Stimulated activated memory B cell treated with anti-CD40 and anti-IgM and Interleukin-4, amounts not matched to agents 10 μg/mL and 1 μg/mL and 100 μg/mL, for 72 hours (primary cell): ENCODE measurements around the gene ADGRL3.

Source experiments
- ATAC-seq: fragments of 150-1000 bp; cut with Tn5 transposase; 2 replicates; pipeline ENCODE4 v1.10.0; 2021
- H3K27ac Mint-ChIP-seq: one replicate; pipeline ENCODE4 v1.8.0; 2022; ENCODE audit warnings: mild to moderate bottlenecking, mixed read lengths
- H3K27me3 Mint-ChIP-seq: one replicate; pipeline ENCODE4 v1.8.0; 2022; ENCODE audit warnings: mixed read lengths
- H3K36me3 Mint-ChIP-seq: one replicate; pipeline ENCODE4 v1.8.0; 2022; ENCODE audit warnings: mixed read lengths
- H3K4me1 Mint-ChIP-seq: one replicate; pipeline ENCODE4 v1.8.0; 2022; ENCODE audit warnings: mixed read lengths
- H3K4me3 Mint-ChIP-seq: one replicate; pipeline ENCODE4 v1.8.0; 2022; ENCODE audit warnings: mild to moderate bottlenecking, moderate library complexity, mixed read lengths
- H3K9me3 Mint-ChIP-seq: one replicate; pipeline ENCODE4 v1.8.0; 2022; ENCODE audit warnings: mixed read lengths

The ADGRL3 gene

DNA sequence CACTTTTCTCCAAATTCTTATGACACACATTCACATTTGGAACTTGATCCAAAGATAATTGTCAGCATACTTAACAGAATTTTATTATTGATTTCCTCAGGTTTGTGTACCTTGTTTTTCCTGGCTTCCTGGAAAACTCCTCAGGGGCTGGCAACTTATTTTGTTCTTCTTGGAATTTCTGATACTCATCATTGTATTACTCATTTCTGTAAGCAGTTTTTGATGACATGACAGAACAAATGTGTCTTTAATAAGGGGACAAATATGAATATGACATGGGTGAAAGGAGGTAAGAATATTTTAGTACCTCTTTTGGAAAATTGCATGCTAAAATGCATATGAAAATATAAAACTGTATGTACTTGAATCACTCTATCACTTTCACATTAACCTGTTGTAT, 237.8 kb downstream of the ADGRL3 start:
- peaks cover 10% of the 10 kb centered on the region for H3K9me3 Mint-ChIP-seq
- H3K27me3 Mint-ChIP-seq, result no peaks in the 10 kb centered on the region
- H3K27ac Mint-ChIP-seq, result no peak overlapping the region
- no peak overlapping the region for H3K4me3 Mint-ChIP-seq
- no peaks in the 10 kb centered on the region for H3K36me3 Mint-ChIP-seq
- H3K4me1 Mint-ChIP-seq, result no peaks in the 10 kb centered on the region
- no peak for ATAC-seq

DNA sequence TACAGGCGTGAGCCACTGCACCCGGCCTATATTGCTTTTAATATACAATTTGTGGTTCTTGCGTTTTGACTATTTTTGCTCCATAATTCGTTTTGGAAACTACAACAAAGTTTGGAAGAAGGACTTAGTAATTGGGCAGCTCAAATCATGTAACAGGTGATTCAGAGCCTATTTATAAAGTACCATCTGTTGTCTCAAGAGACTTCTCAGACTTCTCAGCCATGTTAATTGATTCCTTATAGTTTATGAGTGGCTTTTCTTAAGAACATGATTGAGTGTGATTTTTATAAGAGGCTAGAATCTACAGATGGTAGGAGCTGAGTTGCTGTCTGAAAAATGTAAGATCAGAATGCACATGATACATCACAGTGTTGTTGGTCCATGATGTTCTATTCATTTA, 240.2 kb downstream of the ADGRL3 start:
- no peak for ATAC-seq
- Mint-ChIP-seq H3K4me3 (no peak overlapping the region), H3K27me3 (no peaks in the 10 kb centered on the region), H3K27ac (no peak overlapping the region), H3K9me3 (peaks cover 12% of the 10 kb centered on the region), H3K4me1 (no peaks in the 10 kb centered on the region), H3K36me3 (no peaks in the 10 kb centered on the region)

DNA sequence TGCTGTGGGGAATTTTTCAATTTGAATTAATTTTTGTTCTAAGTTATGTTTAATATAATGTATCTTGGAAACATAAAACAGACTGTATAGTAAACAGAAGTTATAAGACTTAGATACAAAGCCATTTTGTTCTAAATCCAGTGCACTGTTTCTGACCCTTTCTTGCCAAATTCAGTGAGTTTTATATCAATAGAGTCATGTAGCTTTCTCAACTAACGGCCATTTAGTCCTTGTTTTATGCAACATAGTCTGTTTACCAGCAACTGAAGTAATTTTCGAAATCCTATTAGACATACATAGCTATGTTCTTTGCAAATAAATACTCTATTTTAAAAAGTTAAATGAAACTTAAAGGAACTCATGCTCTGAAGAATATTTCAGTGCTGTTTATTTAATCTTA, 242.8 kb downstream of the ADGRL3 start:
- H3K36me3 Mint-ChIP-seq, result no peaks in the 10 kb centered on the region
- H3K4me3 Mint-ChIP-seq, result no peak overlapping the region
- H3K4me1 Mint-ChIP-seq, result no peaks in the 10 kb centered on the region
- no peak overlapping the region for H3K27ac Mint-ChIP-seq
- peaks cover 9% of the 10 kb centered on the region for H3K9me3 Mint-ChIP-seq
- ATAC-seq, result no peak
- H3K27me3 Mint-ChIP-seq, result no peaks in the 10 kb centered on the region

DNA sequence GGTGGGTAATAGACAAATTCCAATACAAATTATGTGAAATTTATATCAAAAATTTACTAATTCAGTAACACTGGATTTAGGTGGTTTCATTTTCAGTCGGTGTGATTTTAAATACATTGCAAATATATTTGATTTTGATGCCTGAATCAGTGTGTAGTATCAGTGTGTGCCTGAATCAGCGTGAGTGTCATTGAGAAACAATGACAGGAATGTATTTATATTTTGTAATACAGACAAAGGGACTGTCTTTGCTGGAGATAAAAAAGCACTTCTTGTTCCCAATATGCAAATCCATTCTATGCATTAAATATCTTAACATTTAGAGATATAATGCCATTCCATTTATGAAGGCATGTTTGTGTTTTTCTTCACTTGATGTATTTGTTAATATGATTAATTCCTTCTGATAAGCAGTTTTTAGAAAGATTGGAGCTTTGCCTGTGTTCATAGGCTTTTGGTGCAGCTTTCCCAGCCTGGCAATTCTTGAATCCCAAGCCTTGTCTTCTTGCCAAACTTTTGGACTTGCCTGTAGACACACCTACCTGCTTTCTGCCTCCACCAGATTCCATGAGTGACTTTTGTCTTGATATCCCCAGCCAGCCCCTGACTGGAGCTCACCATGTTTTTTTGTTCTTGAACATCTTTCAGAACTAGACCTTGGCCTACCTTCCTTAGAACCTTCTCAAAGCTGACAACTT, 243.8 kb downstream of the ADGRL3 start:
- H3K27me3 Mint-ChIP-seq, result no peaks in the 10 kb centered on the region
- H3K36me3 Mint-ChIP-seq, result no peaks in the 10 kb centered on the region
- H3K4me3 Mint-ChIP-seq, result no peak overlapping the region
- no peak overlapping the region for H3K27ac Mint-ChIP-seq
- no peaks in the 10 kb centered on the region for H3K4me1 Mint-ChIP-seq
- no peak for ATAC-seq
- H3K9me3 Mint-ChIP-seq, result peaks cover 9% of the 10 kb centered on the region

DNA sequence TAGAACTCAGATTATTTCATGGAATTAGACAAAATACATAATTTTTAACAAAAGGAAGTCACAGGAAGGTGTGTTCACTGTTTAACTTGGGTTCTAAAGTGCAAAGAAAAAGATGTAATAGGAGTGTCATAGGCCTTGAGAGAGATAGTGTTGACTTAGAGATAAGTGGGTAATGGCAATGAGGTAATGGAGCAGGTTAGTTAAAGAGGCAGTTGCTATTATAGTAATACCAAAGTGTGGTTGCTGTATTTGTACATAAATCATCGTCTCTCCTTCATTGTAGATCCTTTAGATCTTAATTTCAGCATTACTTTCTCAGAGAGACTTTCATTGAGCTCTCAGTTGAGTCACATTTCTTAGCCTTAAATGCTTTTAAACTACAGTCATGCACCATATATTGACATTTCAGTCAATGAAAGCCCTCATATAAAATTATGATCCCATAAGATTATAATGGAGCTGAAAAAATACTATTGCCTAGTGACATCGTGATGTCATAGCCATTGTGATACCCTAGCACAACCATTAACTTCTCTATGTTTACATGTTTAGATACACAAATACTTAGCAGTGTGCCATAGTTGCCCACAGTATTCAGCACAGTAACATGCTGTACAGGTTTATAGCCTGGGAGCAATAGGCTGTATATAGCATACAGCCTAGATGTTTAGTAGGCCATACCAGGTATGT, 245.4 kb downstream of the ADGRL3 start:
- Mint-ChIP-seq H3K4me1 (no peaks in the 10 kb centered on the region), H3K27ac (no peak overlapping the region), H3K9me3 (peaks cover 9% of the 10 kb centered on the region), H3K27me3 (no peaks in the 10 kb centered on the region), H3K4me3 (no peak overlapping the region), H3K36me3 (no peaks in the 10 kb centered on the region)
- ATAC-seq, result no peak

DNA sequence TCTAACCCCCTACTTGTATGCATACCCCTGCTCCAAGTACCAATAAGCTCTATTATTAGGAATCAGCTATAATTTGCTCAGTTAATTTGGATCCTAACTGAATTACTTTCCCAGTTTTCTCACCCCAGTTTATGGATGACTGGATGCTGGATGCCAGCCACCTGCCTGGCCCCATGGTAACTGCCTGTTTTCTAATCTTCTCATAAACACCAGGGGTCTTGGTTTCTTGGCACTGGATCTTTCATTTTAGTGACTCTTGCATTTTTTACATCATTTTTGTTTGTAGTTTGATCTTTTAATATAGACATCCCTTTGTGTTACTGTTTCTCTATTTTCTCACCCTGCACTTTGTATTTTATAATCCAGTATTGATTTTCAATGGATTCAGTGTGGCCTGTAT, 246.8 kb downstream of the ADGRL3 start:
- no peaks in the 10 kb centered on the region for H3K36me3 Mint-ChIP-seq
- no peak overlapping the region for H3K27ac Mint-ChIP-seq
- H3K27me3 Mint-ChIP-seq, result no peaks in the 10 kb centered on the region
- ATAC-seq, result no peak
- H3K4me3 Mint-ChIP-seq, result no peak overlapping the region
- H3K9me3 Mint-ChIP-seq, result peaks cover 9% of the 10 kb centered on the region
- no peaks in the 10 kb centered on the region for H3K4me1 Mint-ChIP-seq

DNA sequence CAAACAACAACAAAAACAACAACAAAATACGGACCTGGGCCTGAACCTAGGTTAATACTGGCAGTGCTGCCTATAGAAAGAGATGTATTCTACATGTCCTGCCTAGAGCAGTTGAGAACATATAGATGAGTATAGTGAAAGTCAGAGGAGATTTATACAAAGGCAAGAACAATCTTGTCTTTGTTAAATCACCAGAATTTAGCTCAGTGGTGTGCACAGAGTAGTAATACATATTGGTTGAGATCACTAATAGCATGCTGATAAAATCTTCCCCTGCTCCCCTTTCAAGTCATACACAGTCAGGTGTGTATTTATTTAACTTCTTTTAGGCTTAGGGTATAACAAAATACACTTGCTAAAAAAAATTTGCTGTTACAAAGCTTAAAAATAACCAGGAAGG, 247.8 kb downstream of the ADGRL3 start:
- H3K27me3 Mint-ChIP-seq, result no peaks in the 10 kb centered on the region
- H3K36me3 Mint-ChIP-seq, result no peaks in the 10 kb centered on the region
- H3K4me3 Mint-ChIP-seq, result no peak overlapping the region
- H3K9me3 Mint-ChIP-seq, result peaks cover 4% of the 10 kb centered on the region
- ATAC-seq, result no peak
- no peak overlapping the region for H3K27ac Mint-ChIP-seq
- H3K4me1 Mint-ChIP-seq, result no peaks in the 10 kb centered on the region

DNA sequence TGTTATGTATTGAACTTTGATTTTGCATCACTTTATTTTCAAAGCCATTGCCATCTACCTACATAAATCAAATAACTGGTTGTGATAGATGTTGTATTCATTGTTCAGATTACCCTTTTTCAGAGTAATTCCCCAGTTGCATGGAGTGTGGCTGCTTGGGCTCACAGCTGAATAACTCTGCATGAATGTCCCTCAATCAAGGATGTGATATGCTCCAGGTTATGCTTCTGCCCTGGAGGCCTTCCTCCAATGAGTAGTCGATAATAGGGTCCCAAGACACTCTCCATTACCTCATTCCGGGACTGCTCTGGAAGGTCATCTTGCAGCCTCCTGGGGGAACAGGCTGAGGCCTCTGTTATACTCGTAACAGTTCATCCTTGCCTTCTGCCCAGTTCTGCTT, 251.8 kb downstream of the ADGRL3 start:
- H3K27ac Mint-ChIP-seq, result no peak overlapping the region
- no peaks in the 10 kb centered on the region for H3K9me3 Mint-ChIP-seq
- no peak overlapping the region for H3K4me3 Mint-ChIP-seq
- no peaks in the 10 kb centered on the region for H3K27me3 Mint-ChIP-seq
- ATAC-seq, result no peak
- H3K36me3 Mint-ChIP-seq, result no peaks in the 10 kb centered on the region
- H3K4me1 Mint-ChIP-seq, result no peaks in the 10 kb centered on the region

DNA sequence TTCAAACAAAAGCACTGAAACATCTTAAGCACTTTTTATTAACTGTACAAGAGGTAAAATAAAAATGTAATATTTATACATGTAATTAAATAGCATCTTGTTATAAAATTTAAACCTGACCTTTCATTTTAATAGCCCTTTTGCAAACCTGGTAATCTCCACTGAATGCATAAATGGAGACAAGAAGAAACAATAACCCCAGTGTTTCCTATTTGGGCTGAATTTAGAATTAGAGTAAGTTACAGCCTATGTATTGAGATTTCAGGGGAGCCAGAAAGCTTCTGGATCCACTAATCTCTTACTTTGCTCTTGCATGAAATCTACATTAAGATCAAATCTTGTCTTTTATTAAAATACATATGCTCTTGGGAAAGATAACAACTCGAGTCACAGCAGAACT, 261.8 kb downstream of the ADGRL3 start:
- Mint-ChIP-seq H3K4me3 (no peak overlapping the region), H3K4me1 (no peaks in the 10 kb centered on the region), H3K36me3 (no peaks in the 10 kb centered on the region), H3K9me3 (no peaks in the 10 kb centered on the region), H3K27ac (no peak overlapping the region), H3K27me3 (no peaks in the 10 kb centered on the region)
- ATAC-seq, result no peak

DNA sequence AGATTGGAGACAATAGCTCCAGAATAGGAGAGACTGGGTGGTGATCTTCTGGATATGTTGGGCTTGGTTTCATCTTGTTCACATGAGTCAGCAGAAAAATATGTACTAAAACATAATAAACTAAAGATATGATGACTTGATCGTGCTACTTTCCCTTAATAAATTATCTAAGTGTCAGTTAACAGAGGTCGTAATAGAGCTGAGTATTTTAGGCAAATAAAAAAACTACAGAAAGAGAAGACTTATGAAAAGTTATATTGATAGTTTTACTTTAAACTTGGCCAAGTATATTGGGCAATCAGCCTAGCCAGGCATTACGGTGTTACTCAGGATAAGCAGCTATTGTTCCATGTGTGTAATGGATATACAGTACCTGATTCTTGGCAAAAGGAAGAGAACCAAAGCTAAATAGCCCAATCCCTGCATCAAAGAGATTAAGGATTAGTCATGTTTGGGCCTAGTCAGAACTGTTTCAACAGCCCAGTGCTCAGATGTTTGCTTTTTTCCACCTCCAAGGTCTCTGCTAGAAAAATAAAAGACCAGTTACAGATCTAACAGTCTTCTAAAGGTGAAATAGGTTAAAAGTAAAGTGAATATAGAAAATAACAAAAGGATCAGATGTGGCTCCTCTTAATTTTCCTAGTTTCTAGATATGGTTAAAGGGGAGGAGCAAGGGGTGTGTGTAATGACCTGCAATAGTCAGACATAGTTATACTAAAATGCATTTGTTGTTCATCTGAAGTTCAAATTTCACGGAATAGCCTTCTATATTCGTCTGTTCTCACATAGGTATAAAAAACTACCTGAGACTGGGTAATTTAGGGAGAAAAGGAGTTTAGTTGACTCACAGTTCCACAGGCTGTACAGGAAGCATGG, 262.6 kb downstream of the ADGRL3 start:
- Mint-ChIP-seq H3K4me1 (no peaks in the 10 kb centered on the region), H3K27me3 (no peaks in the 10 kb centered on the region), H3K4me3 (no peak overlapping the region), H3K27ac (no peak overlapping the region), H3K36me3 (no peaks in the 10 kb centered on the region), H3K9me3 (peaks cover 3% of the 10 kb centered on the region)
- ATAC-seq, result no peak

DNA sequence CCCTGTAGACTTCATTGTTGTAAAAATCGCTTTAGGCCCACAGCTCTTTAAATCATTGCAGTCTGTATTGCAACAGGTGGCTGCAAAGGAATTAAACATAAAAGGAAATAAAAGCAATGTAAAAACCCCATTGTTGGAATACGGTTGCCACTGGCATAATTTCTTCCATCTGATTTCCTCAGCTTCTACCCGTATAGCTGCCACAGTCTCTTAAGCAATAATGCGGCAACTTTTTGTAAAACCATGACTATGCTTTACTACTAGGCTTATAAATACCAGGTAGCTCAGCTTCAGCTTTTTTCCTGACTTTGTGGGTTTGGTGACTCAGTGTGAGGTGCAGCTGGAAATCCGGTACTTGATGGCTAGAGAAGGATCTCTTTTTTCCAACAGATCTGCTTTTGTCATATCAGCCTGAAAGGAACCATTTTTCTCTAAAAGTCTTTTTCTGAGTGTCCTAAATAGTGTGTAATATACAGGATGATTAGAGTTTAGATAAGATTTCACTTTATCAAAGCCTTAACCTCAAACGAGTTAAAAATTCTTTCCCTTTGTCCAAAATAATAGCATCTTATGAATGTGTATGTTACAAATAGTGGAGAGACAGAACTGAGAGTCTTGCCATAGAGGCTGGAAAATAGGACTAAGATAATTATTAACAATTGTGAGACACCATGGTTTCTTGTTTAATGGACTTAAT, 268.0 kb downstream of the ADGRL3 start:
- Mint-ChIP-seq H3K27me3 (no peaks in the 10 kb centered on the region), H3K4me3 (no peak overlapping the region), H3K36me3 (no peaks in the 10 kb centered on the region), H3K27ac (no peak overlapping the region), H3K4me1 (no peaks in the 10 kb centered on the region), H3K9me3 (peaks cover 3% of the 10 kb centered on the region)
- no peak for ATAC-seq

DNA sequence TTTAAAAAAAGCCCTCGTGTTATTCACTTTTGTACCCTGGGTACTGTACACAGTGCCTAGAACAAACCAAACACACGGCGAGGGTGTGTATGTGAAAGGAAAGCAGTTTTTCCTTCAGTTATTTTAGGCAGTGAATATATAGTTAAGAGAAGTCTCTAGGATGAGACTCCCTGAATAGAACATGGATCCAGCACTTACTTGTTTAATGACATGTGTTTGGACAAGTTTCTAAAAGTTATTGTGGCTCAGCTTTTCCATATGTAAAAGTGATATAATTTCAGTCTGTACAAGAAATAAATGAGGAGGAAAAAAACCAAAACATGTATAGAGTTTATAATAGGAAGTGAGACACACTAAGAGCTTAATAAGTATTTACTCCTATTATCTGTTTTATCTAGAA, 273.2 kb downstream of the ADGRL3 start:
- Mint-ChIP-seq H3K9me3 (no peaks in the 10 kb centered on the region), H3K27ac (no peak overlapping the region), H3K4me3 (no peak overlapping the region), H3K4me1 (no peaks in the 10 kb centered on the region), H3K27me3 (no peaks in the 10 kb centered on the region), H3K36me3 (no peaks in the 10 kb centered on the region)
- ATAC-seq, result no peak

DNA sequence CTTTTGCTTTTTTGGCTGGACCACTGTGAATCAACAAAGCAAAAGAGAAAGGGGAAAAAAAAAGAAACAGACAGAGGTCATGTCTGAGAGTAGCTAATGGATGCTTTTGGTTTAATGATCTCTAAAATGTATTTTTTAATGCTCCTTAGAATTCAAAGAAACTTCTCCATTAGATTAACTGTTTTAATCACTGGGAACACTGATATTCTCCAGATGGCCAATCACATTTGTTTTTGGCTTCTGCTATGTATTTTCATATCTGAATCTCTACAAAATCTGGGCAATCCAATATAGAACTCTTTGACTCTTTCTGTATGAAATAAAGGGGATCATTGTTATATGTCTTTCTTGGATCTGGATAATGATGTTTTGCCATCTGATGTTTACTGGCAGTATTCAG, 278.2 kb downstream of the ADGRL3 start:
- Mint-ChIP-seq H3K4me3 (no peak overlapping the region), H3K9me3 (peaks cover 2% of the 10 kb centered on the region), H3K27me3 (no peaks in the 10 kb centered on the region), H3K36me3 (no peaks in the 10 kb centered on the region), H3K27ac (no peak overlapping the region), H3K4me1 (no peaks in the 10 kb centered on the region)
- no peak for ATAC-seq

DNA sequence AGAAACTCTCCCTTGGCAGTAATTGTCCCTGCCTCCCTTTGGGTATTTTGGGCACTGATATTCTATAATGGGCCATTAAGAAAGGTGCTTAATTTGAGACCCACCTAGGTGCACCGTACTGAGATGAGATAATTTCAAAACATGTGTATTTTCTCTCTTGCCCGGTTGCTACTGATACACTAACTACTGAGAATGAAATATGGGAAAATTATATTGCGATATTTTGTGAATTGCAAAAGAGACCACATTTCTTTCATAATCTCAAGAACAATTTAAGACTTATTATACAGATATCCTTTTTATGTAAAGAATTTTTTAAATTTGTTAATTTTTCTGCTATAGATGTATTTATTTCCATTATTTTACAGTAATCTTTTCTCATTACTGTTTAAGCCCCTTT, 284.9 kb downstream of the ADGRL3 start:
- Mint-ChIP-seq H3K4me3 (no peak overlapping the region), H3K4me1 (no peaks in the 10 kb centered on the region), H3K27me3 (no peaks in the 10 kb centered on the region), H3K9me3 (peaks cover 9% of the 10 kb centered on the region), H3K27ac (no peak overlapping the region), H3K36me3 (no peaks in the 10 kb centered on the region)
- no peak for ATAC-seq

DNA sequence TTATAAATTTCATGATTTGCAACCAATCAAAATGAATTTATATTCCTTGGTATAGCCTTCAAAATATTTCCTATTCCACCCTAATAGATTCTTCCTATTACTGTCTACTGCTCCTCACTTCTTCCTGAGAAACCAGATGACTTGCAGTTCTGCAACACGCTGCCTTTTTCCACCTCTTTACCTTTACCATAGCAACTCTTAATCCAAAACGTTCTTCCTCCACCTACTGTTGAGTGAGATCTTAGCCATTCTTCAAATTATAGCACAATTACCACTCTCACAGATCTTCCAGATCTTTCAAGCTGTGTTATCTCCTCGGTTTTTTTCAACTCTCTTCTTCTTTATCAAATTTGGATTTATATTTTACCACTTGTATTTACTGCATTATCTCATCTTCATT, 289.8 kb downstream of the ADGRL3 start:
- Mint-ChIP-seq H3K4me1 (no peaks in the 10 kb centered on the region), H3K9me3 (peaks cover 6% of the 10 kb centered on the region), H3K4me3 (no peak overlapping the region), H3K27me3 (no peaks in the 10 kb centered on the region), H3K27ac (no peak overlapping the region), H3K36me3 (no peaks in the 10 kb centered on the region)
- no peak for ATAC-seq
